ENCODE data around the gene ELP2.
"Not testable (repeated sequence)": the region's sequence is repeated elsewhere in the genome, so short reads cannot be mapped to it uniquely, and the experiment has no call there.

GRCh38 chr18:36168296-36168695 is 38.6 kb downstream of the ELP2 start:
- TF ChIP-seq MAX (IDR thresholded peaks at IDR 0.05; ENCODE audit: low read depth); RAD21 (IDR thresholded peaks at IDR 0.05; ENCODE audit: low read length); POLR2AphosphoS5 (IDR thresholded peaks at IDR 0.05; ENCODE audit: low read depth, low read length); TCF12 (IDR thresholded peaks at IDR 0.05); EP300 (IDR thresholded peaks at IDR 0.05; ENCODE audit: borderline replicate concordance in 1 of 2, low read depth in 1 of 2, low read length in 1 of 2); EZH2phosphoT487 (IDR thresholded peaks at IDR 0.05; ENCODE audit: borderline replicate concordance, low read depth); CHD2 (IDR thresholded peaks at IDR 0.05; ENCODE audit: low read length, partially characterized antibody); CTCF (IDR thresholded peaks at IDR 0.05); SIN3A (IDR thresholded peaks at IDR 0.05; ENCODE audit: borderline replicate concordance, low read depth, low read length); FOSL2 (IDR thresholded peaks at IDR 0.05; ENCODE audit: borderline replicate concordance, low read depth); YY1 (IDR thresholded peaks at IDR 0.05; ENCODE audit: low read depth); JUND (IDR thresholded peaks at IDR 0.05); SMC3 (IDR thresholded peaks at IDR 0.05; ENCODE audit: low read depth, low read length): not testable (repeated sequence)
- TF ChIP-seq, protein P1, sequence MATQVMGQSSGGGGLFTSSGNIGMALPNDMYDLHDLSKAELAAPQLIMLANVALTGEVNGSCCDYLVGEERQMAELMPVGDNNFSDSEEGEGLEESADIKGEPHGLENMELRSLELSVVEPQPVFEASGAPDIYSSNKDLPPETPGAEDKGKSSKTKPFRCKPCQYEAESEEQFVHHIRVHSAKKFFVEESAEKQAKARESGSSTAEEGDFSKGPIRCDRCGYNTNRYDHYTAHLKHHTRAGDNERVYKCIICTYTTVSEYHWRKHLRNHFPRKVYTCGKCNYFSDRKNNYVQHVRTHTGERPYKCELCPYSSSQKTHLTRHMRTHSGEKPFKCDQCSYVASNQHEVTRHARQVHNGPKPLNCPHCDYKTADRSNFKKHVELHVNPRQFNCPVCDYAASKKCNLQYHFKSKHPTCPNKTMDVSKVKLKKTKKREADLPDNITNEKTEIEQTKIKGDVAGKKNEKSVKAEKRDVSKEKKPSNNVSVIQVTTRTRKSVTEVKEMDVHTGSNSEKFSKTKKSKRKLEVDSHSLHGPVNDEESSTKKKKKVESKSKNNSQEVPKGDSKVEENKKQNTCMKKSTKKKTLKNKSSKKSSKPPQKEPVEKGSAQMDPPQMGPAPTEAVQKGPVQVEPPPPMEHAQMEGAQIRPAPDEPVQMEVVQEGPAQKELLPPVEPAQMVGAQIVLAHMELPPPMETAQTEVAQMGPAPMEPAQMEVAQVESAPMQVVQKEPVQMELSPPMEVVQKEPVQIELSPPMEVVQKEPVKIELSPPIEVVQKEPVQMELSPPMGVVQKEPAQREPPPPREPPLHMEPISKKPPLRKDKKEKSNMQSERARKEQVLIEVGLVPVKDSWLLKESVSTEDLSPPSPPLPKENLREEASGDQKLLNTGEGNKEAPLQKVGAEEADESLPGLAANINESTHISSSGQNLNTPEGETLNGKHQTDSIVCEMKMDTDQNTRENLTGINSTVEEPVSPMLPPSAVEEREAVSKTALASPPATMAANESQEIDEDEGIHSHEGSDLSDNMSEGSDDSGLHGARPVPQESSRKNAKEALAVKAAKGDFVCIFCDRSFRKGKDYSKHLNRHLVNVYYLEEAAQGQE (IDR thresholded peaks at IDR 0.05; ENCODE audit: low read depth, low read length) = not testable (repeated sequence)
